K562 (cell line): ENCODE measurements around the gene SGMS1.

Experiments used
- ATF3 ChIP-seq, 2 experiments: fragments of 450-650 bp in 1 of 2; sonication (generic) in 1 of 2; formaldehyde crosslinking in 1 of 2; IDR thresholded peaks in 1 of 2; conservative IDR thresholded peaks in 1 of 2; 2 replicates each; pipeline versions ENCODE4 v1.6.1 to v1.8.1; 2016 to 2023; ENCODE audit warnings: mild to moderate bottlenecking in 2 of 2, moderate library complexity in 2 of 2, inconsistent platforms in 1 of 2, missing genetic modification reagents in 1 of 2
- CBX5 ChIP-seq: IDR thresholded peaks from 2 replicates; pipeline ENCODE4 v1.6.1; 2014; ENCODE audit warnings: low read depth, borderline replicate concordance
- CTCF ChIP-seq, 3 experiments: IDR thresholded peaks in 2 of 3; conservative IDR thresholded peaks in 1 of 3; 2 replicates each; pipeline ENCODE4 v1.5.1; 2011 to 2012; ENCODE audit warnings: low read length in 3 of 3, mild to moderate bottlenecking in 3 of 3, control low read depth in 2 of 3, improper control_type of control experiment in 1 of 3, inconsistent platforms in 1 of 3, low read depth in 1 of 3, mixed read lengths in 1 of 3, moderate library complexity in 1 of 3; ENCODE audit not compliant: insufficient read depth in 2 of 3
- RAD21 ChIP-seq, 2 experiments: fragments of 250-450 bp in 1 of 2; fragments of 450-650 bp in 1 of 2; sonication (Bioruptor Pico) in 1 of 2; formaldehyde crosslinking in 1 of 2; IDR thresholded peaks in 1 of 2; conservative IDR thresholded peaks in 1 of 2; 2 replicates each; pipeline versions ENCODE4 v1.4.0 to v1.8.0; 2020 to 2022; ENCODE audit warnings: mild to moderate bottlenecking in 2 of 2, moderate library complexity in 1 of 2
- RFX5 ChIP-seq: IDR thresholded peaks from 2 replicates; pipeline ENCODE4 v1.6.1; 2011; ENCODE audit warnings: low read depth, mild to moderate bottlenecking, improper control_type of control experiment, low read length
- TAF1 ChIP-seq: IDR thresholded peaks from 2 replicates; pipeline ENCODE4 v1.6.1; 2011; ENCODE audit warnings: mild to moderate bottlenecking, low read length, moderate library complexity; ENCODE audit not compliant: insufficient read depth, control insufficient read depth, severe bottlenecking; ENCODE audit errors: extremely low read depth

DNA sequence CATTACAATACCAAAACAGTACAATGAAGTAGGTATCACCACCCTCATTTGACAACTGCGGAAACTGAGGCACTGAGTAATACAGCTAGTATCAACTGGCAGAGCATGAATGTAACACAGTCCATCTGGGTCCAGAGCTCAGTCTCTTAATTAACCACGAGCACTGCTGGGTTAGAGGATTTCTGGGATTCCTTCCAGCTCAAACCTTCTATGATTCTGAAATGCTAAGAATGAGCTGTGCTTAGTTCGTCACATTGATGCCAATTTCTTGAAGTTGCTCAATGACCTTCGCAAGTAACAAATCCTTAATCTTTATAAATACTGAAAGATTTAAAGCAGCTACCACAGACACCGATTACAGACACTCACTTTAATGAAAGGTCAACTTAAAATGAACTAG is 62.5 kb downstream of the SGMS1 start:
- TF ChIP-seq TAF1 (no peak), RFX5 (no peak), ATF3 (IDR thresholded peaks at IDR 0.05) (no peak), ATF3 (CRISPR knock-in tag; conservative IDR thresholded peaks at IDR 0.05) (no peak), CBX5 (no peak), CTCF (IDR thresholded peaks at IDR 0.05 in 2 of 3, conservative IDR thresholded peaks at IDR 0.05 in 1 of 3; ENCODE audit: insufficient read depth in 2 of 3, low read depth in 1 of 3, low read length in 3 of 3) (no peak), RAD21 (CRISPR knock-in tag; conservative IDR thresholded peaks at IDR 0.05 in 1 of 2, IDR thresholded peaks at IDR 0.05 in 1 of 2) (no peak)
